Ureter (tissue), 1 donor: ENCODE data around the gene CLEC20A. TPM values are rescaled to one million over a fixed set of nuclear protein-coding genes. Genes with fewer than 3 reads are reported as not detected.

Experiments used
- DNase-seq: peaks from one replicate; pipeline ENCODE4 v3.0.0-alpha.2; 2020; ENCODE audit warnings: low spot score
- total RNA-seq: library from RNA; stranded (reverse); gene quantifications from one replicate; pipeline ENCODE4 v1.2.4, GENCODE V29; 2023
- donor health status: DM: yes; HTN: yes; CAD: no.

CLEC20A gene
- not detected for total RNA-seq

DNA sequence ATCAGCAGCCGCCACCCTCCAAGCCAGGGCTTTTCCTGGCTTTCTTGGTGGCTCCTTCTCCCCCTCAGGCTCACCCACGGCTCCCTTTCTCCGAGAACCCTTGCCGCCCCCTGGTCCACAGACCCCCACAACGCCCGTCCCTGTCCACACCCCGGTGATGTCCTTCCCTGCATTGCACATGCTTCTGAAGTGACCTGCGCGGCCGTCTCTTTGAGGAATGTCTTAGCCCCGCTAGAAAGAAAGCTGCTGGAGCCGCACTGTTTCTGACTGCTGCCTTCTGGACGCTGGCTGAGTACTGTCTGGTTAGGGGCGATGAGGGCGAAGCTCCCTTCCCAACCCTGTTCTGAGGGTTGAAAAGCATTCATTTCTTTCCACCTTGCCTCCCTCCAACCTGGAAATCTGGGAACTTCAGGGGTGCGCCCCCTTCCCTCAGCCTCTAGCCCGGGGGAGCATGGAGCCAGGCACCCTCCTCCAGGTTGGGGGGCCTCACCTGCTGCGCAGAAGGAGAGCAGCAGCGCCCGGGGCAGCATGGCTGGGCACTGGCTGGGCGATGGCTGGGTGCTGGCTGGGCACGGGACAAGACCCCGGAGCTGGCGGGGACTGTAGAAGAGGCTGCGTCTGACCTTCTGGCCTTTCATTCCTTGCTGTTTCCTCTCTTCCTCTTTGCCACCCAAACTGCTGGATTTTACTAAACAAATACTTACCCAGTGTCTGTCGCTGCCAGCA lies at the start of gene CLEC20A:
TSS of gene CLEC20A (minus strand) at position 555 of the 726 bp plus-strand sequence. CDS start at position 530, 25 bp downstream.
- DNase-seq, result peak; percentile 38

DNA sequence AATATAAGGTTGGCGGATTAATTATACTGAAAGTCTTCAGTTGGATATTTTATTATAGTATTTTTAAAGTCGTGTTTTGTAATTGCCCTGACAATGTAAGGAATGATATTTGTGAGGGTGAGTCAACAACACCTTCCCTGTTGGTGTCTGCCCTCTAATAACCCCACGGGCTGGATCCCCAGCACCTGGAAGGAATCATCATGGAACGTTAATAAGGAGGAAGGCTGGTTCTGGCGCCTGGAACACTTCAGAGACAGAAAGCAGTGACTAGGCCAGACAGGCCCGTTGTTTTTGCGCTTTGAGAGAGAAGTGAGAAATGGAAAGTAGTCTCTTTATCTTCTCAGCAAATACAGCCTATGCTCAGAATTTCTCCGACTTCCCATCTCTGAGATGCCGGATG lies 47.8 kb upstream of the CLEC20A start:
- no peak for DNase-seq

DNA sequence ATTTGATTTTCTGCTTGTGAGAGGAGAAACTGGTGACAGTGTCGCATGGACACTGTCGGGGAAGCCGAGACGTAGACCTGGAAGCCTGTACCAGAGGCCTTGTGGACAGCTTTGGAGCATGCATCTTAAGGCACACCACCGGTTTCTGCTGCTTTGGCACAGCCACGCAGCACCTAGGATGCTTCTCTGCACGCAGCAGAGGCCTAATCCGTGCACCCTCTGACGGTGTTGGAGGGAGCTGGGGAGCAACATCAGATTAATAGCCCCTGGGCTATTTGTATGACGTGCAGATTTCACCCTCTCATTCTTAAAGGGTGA lies 46.5 kb upstream of the CLEC20A start:
- no peak for DNase-seq

DNA sequence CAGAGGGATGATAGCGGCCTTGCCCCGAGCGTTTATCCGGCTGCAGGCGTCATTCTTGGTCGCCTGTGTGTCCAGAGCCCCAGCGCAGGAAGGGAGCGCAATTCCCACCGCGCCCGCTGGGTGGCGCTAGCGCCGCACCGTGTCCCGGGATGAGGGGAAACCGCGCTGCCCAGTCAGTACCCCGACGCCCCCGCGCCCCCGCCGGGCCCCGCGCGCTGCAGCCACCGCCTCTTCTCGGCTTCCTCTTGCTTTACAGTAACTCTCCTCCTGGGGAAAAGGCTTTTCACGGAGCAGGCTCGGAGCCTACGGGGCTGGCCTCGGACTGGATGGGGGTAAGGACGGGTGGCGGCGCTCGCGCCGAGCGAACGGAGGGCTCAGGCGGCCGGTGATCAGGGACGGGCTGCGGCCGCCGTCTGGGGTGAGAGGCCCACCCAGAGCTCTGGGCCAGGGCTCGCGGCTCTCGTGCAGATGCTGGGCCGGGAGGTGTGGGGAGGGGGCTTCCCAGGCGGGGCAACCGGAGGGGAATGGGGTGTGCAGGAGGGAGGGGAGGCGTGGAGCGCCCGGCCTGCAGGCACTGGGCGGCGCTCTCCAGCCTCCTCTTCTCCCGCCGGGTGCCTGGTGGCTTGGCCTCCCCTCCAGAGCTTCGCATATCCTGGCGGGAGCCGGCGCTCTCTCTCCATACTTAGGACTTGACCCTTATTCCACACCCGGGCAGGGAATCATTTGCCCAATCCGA lies 46.0 kb upstream of the CLEC20A start:
- DNase-seq, result peak; percentile 93

DNA sequence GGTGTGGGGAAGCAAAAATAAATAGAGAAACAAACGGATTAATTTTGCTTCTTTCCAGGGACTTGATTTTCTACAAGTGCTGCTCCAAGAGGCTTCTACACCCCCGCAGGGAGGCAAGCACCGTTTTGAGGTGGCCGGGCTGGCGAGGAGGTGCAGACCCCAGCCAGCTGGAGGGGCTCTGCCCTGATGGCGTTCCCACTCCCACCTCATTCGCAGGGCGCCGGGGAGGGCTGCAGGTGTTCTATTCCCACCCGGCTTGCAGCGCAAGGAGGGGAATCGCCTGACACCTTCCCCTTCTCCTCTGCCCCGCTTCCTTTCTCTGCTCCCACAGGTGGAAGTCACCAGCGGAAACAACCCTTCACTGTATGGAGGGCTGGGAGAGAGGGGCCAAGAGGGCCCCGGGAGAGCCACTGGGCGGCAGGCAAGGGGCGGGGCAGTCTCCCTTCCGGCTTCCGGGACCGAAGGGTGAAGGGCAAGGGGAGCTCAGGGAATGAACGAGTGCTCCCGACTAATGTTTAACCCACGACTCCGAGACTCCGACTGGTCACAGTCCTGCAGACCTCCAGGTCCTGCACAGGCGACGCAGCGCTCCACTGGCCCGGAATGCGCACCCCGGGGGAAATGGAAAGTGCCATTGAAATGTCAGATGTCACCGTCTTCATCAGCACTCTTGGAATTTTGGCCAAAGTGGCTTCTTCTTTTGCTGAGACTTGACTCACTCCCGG lies 45.2 kb upstream of the CLEC20A start:
- peak; percentile 59 for DNase-seq

DNA sequence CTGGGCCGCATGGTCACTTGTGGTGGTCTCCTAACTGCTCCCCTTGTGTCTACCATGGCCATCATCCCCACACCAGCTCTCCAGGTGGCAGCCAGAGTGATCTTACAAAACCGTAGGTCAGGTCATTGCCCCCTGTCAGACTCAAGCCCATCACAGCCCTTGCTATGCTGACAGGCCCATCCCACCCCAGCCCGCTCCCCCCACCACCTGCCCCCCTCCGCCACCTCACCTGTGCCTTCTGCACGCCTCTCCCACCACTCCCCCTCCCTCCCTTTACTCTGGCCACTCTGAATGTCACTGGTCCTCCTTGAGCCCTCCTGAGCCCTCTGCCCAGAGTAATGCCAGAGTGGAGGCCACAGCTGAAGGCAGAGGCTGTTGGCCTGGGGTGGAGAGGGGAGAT lies 44.6 kb upstream of the CLEC20A start:
- DNase-seq, result no peak

DNA sequence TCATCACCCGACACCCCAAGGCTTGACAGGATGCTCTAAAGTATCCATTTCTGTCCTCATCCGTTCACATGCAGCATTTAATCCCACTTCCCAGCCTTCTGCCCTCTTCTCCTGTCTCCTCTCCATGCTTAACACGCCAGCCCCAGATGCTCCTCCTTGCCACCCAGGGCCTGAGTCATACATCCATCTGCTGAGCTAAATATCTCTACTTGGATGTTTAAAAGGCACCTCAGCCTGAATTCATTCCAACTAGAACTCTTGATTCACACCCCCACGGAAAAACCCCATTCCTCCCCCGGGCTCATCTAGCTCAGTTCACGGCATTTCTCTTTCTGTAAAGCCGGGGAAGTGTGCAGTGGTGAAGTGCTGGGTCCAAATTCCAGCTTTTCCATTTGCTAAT lies 43.9 kb upstream of the CLEC20A start:
- no peak for DNase-seq

DNA sequence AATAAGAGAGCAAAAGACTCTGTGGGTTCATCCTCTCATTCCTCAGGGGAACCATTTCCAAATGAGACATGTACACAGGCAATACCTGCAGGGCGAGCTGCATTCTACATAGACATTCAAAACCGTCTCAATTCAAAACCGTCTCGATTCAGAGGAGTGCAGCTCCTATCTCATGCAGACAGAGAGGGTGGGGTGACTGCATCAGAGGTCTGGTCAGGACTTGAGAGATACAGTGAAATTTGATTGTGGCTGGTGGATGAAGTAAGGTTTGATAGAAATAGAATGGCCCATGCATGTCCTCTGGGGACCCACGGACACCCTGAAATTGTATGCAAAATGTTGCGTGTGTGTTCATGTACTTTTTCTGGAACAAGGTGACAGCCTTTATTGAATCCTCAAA lies 43.4 kb upstream of the CLEC20A start:
- no peak for DNase-seq

- DNase-seq, result no peak
These were observed 42.5 kb upstream of the CLEC20A start for GRCh38 chr1:178539291-178539690.

DNA sequence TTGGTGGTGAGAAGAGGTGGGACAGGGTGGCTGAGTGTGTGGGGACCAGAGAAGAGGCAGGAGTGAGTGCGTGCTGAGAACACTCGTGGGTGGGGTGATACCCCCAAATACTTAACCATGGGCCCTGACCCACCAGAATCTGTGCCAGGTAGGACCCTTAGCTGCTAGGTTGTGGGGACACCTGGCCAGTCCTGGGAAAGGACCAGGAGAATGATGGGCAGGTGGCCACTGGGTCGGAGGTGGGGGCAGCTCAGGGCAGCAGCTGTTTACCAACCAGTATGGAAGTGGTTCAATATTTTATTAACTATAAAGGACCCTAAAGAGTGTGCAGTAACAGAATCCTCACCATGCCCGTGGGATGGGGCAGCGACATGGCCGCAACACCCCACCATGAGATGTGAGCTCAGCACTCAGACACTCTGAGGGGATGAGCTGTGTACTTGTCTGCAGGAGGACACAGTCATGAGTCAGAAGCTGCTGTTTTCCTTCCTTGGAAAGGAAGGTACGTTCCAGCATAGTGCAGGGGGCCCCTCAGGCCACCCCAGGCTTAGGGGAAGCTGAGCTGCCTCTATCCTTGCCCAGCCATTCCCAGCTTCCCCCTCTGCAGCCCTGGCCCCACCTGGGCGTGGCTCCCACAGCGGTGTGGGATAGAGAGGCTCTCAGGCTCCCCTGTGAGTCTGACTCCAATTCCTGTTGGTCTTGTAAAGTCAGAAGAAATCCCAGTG lies 41.6 kb upstream of the CLEC20A start:
- DNase-seq, result no peak

- DNase-seq, result no peak
These were observed 40.8 kb upstream of the CLEC20A start for GRCh38 chr1:178537382-178538090.

GRCh38 chr1:178536844-178537371 lies 40.1 kb upstream of the CLEC20A start:
- DNase-seq, result peak; percentile 70

GRCh38 chr1:178536329-178536728 lies 39.6 kb upstream of the CLEC20A start:
- no peak for DNase-seq

DNA sequence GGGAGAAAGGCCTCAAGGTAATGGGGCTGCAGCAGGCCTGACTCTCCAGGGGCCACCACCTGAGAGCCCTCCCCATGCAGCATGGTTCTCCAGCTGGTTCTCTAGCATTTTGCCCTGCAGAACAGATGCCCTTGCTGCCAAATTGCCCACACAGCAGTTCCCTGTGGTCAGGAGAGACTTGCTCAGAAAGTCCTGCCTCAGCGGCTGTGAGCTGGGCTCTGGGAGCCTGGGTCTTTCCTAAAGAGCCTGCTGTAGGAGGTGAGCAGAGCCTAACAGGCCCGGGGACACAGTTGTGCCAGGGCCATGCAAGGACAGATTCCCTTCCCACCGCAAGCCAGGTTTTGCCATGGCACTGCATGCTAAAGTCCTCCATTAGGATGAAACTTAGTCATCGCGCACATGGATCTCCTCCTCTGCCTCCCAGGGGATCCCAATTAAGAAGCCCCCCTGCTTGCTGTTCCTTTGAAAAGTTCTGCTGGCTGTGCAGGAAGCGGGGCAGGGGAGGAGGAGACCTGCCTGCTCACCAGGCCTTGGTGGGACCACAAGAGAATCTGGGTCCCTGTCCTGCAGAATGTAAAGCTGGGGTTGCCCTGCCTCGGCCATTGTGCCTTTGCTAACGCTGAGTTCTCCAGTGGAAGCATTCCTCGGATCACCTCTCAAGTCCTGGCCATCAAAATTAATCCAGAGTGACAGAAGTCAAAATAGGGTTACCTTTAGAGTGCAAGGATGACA lies 37.5 kb upstream of the CLEC20A start:
- no peak for DNase-seq

DNA sequence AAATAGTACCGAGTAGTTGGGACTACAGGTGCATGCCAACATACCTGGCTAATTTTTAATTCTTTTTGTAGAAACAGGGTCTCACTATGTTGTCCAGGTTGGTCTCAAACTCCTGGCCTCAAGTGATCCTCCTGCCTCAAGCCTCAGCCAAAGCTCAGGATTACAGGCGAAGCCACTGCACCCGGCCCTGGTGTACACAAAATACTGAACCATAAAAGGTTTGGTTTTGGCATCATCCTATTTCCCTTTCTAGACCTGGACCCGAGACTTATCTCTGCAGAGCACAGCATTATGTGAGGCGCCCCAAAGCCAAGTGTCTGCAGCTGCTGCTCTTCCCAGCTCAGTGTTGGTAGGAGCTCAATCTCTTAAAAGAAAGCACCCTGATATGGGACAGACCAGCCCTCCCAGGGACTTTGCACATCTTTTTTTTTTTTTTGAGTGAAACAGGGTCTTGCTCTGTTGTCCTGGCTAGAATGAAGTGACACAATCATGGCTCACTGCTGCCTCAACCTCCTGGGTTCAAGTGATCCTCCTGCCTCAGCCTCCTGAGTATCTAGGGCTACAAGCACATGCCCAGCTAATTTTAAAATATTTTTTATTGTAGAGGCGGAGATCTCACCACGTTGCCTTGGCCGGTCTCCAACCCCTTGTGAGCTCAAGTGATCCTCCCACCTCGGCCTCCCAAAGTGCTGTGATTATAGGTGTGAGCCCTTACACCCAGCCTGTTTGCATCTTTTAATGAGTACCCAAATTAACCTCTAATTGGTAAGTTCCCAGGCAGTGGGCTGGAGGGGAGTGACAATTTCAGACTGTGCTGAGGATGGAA lies 36.6 kb upstream of the CLEC20A start:
- no peak for DNase-seq

- DNase-seq, result peak; percentile 87
These were observed 35.6 kb upstream of the CLEC20A start for GRCh38 chr1:178532392-178532791.

DNA sequence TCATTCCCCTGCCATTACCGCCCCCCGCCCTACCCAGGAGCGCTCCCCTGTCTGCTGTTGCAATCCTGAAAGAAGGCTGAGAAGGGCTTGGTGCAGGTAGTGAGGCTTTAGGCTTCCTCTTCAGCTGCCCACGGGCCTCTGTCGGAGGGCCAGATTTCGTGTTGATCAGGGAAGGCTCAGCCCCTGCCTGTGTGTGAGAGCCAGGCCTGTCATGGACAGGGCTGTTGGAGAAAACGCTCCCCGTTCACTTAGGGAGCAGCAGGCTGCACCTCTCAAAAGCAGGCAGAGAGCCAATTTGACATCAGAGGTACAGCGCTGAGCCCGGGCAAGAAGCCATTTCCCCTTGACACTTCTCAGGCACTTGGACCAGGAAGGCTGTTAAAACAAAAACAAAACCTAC lies 35.1 kb upstream of the CLEC20A start:
- DNase-seq, result no peak

GRCh38 chr1:178530502-178530901 lies 33.7 kb upstream of the CLEC20A start:
- no peak for DNase-seq

GRCh38 chr1:178530037-178530402 lies 33.3 kb upstream of the CLEC20A start:
- DNase-seq, result no peak
